NCI-H345 treated with DMSO at 0.1 percent for 48 hours (cell line): ENCODE data around the gene SNED1.

Source experiments
- DNase-seq: peaks from one replicate; lab custom pipeline; 2025; ENCODE audit not compliant: unreplicated experiment; lab: John Stamatoyannopoulos, UW

Gene SNED1

GRCh38 chr2:241142063-241142462 lies 143.6 kb downstream of the SNED1 start:
- no peak for DNase-seq

GRCh38 chr2:241142593-241142992 lies 144.2 kb downstream of the SNED1 start:
- no peak for DNase-seq
